ENCODE results near the gene GARIN6.

Gene GARIN6

DNA sequence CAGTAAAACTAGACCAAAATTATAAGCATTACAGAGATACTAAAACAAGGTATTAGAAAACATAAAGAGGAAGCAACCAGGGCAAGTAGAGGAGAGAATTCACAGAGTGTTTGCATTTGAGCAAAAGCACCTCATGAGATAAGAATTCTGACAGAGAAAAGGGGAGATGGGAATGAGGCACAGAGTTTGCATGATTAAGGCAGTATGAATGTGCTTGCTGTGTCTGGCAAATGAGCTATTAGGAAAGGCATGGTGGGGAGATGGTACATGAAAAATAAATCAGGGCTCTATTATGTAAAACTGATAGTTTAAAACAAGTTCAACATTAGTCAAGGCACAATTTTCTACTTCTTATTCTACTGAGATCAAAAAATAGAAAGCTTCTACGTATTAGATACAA, 23.1 kb downstream of the GARIN6 start:
- H3K27me3 ChIP-seq (ENCODE audit: insufficient read depth, poor library complexity, severe bottlenecking), result no peaks in the 10 kb centered on the region
- DNase-seq (ENCODE audit: low read depth in 1 of 2, low spot score in 1 of 2), result no peak
- TF ChIP-seq, protein P1, sequence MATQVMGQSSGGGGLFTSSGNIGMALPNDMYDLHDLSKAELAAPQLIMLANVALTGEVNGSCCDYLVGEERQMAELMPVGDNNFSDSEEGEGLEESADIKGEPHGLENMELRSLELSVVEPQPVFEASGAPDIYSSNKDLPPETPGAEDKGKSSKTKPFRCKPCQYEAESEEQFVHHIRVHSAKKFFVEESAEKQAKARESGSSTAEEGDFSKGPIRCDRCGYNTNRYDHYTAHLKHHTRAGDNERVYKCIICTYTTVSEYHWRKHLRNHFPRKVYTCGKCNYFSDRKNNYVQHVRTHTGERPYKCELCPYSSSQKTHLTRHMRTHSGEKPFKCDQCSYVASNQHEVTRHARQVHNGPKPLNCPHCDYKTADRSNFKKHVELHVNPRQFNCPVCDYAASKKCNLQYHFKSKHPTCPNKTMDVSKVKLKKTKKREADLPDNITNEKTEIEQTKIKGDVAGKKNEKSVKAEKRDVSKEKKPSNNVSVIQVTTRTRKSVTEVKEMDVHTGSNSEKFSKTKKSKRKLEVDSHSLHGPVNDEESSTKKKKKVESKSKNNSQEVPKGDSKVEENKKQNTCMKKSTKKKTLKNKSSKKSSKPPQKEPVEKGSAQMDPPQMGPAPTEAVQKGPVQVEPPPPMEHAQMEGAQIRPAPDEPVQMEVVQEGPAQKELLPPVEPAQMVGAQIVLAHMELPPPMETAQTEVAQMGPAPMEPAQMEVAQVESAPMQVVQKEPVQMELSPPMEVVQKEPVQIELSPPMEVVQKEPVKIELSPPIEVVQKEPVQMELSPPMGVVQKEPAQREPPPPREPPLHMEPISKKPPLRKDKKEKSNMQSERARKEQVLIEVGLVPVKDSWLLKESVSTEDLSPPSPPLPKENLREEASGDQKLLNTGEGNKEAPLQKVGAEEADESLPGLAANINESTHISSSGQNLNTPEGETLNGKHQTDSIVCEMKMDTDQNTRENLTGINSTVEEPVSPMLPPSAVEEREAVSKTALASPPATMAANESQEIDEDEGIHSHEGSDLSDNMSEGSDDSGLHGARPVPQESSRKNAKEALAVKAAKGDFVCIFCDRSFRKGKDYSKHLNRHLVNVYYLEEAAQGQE (IDR thresholded peaks at IDR 0.05; ENCODE audit: insufficient replicate concordance, low read depth), result no peak
- TF ChIP-seq GABPA (IDR thresholded peaks at IDR 0.05; ENCODE audit: low read depth) (no peak), SPI1 (IDR thresholded peaks at IDR 0.05; ENCODE audit: borderline replicate concordance, low read depth) (no peak), POLR2AphosphoS5 (IDR thresholded peaks at IDR 0.05; ENCODE audit: low read depth) (no peak)
- TF ChIP-seq, protein P2, sequence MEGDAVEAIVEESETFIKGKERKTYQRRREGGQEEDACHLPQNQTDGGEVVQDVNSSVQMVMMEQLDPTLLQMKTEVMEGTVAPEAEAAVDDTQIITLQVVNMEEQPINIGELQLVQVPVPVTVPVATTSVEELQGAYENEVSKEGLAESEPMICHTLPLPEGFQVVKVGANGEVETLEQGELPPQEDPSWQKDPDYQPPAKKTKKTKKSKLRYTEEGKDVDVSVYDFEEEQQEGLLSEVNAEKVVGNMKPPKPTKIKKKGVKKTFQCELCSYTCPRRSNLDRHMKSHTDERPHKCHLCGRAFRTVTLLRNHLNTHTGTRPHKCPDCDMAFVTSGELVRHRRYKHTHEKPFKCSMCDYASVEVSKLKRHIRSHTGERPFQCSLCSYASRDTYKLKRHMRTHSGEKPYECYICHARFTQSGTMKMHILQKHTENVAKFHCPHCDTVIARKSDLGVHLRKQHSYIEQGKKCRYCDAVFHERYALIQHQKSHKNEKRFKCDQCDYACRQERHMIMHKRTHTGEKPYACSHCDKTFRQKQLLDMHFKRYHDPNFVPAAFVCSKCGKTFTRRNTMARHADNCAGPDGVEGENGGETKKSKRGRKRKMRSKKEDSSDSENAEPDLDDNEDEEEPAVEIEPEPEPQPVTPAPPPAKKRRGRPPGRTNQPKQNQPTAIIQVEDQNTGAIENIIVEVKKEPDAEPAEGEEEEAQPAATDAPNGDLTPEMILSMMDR (IDR thresholded peaks at IDR 0.05; ENCODE audit: insufficient read depth, low read length), result no peak
- H3K4me3 ChIP-seq (replicated peaks; ENCODE audit: insufficient read depth, low read length), result no peak overlapping the region
- H3K27ac ChIP-seq (replicated peaks), result no peak overlapping the region

DNA sequence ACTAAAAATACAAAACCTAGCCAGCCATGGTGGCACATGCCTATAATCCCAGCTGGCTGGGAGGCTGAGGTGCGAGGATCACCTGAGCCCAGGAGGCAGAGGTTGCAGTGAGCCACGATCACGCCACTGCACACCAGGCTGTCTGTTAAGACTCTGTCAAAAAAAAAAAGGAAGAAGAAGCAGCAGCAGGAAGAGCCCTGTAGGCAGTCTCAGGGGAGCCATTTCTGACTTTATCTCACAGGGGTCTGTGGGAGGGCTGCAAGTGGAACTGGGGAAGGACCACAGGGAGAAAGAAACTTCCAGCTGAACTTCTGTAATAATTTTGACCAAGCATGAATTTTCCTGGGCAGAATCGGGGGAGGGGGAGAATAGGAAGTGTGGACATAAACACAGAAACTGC, 32.7 kb downstream of the GARIN6 start:
- H3K27me3 ChIP-seq (ENCODE audit: insufficient read depth, poor library complexity, severe bottlenecking), result no peaks in the 10 kb centered on the region
- no peak for DNase-seq (ENCODE audit: low read depth in 1 of 2, low spot score in 1 of 2)

DNA sequence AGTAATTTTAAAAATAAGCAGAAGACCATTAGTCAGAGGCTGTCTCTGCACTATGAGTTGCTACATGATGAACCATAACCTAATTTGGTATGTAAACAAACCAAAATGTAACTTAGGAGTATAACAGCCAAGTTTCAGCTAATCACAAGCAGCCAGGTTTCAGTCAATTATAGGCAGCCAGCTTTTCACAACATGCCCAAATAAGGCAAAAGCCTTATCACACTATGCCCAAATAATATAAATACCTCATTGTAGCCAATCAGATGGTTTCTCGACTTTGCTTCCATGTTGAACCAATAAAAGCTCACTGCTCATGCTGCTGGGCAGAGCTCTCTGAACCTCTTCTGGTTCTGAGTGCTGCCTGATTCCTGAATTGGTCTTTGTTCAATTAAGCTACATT, 38.6 kb downstream of the GARIN6 start:
- no peak for DNase-seq (ENCODE audit: low read depth in 1 of 2, low spot score in 1 of 2)
- TF ChIP-seq, protein P2 (IDR thresholded peaks at IDR 0.05; ENCODE audit: insufficient read depth, low read length), result no peak
- TF ChIP-seq GABPA (IDR thresholded peaks at IDR 0.05; ENCODE audit: low read depth) (no peak), SPI1 (IDR thresholded peaks at IDR 0.05; ENCODE audit: borderline replicate concordance, low read depth) (no peak), POLR2AphosphoS5 (IDR thresholded peaks at IDR 0.05; ENCODE audit: low read depth) (no peak)
- TF ChIP-seq, protein P1 (IDR thresholded peaks at IDR 0.05; ENCODE audit: insufficient replicate concordance, low read depth), result no peak

More for the DNA sequence above, 32.7 kb downstream of the GARIN6 start:
- no peak for TF ChIP-seq POLR2AphosphoS5 (IDR thresholded peaks at IDR 0.05; ENCODE audit: low read depth)
- no peak for TF ChIP-seq SPI1 (IDR thresholded peaks at IDR 0.05; ENCODE audit: borderline replicate concordance, low read depth)
- TF ChIP-seq, protein P1 (IDR thresholded peaks at IDR 0.05; ENCODE audit: insufficient replicate concordance, low read depth), result no peak
- no peak for TF ChIP-seq GABPA (IDR thresholded peaks at IDR 0.05; ENCODE audit: low read depth)
- TF ChIP-seq, protein P2 (IDR thresholded peaks at IDR 0.05; ENCODE audit: insufficient read depth, low read length), result no peak
- no peak overlapping the region for H3K4me3 ChIP-seq (replicated peaks; ENCODE audit: insufficient read depth, low read length)
- H3K27ac ChIP-seq (replicated peaks), result no peak overlapping the region

More for the DNA sequence above, 38.6 kb downstream of the GARIN6 start:
- no peaks in the 10 kb centered on the region for H3K27me3 ChIP-seq (ENCODE audit: insufficient read depth, poor library complexity, severe bottlenecking)
- H3K27ac ChIP-seq (replicated peaks), result no peak overlapping the region
- no peak overlapping the region for H3K4me3 ChIP-seq (replicated peaks; ENCODE audit: insufficient read depth, low read length)

Measured in HL-60 (cell line).